Measurements from ENCODE around the gene ACO1.

ACO1 gene

GRCh38 chr9:32411753-32412152, 27.3 kb downstream of the ACO1 start:
- Histone ChIP-seq H3K4me2 (ENCODE audit: low read length) (no peak overlapping the region), H3K9me3 (ENCODE audit: low read length) (no peaks in the 10 kb centered on the region), H3K36me3 (ENCODE audit: insufficient read depth, low read length) (peaks cover 39% of the 10 kb centered on the region), H3K4me1 (ENCODE audit: insufficient read depth, low read length, severe bottlenecking) (no peaks in the 10 kb centered on the region), H4K20me1 (ENCODE audit: insufficient read depth, low read length) (no peaks in the 10 kb centered on the region), H3K27me3 (ENCODE audit: insufficient read depth, low read length) (no peaks in the 10 kb centered on the region), H3K9ac (ENCODE audit: low read length) (no peak overlapping the region), H3K9me2 (ENCODE audit: low read depth, low read length) (no peaks in the 10 kb centered on the region), H3K79me2 (ENCODE audit: insufficient read depth, low read length) (no peaks in the 10 kb centered on the region), H3K27ac (ENCODE audit: low read depth, low read length, poor library complexity, severe bottlenecking) (no peak overlapping the region), H3F3A (ENCODE audit: insufficient read depth, low read length) (no peaks in the 10 kb centered on the region), H2AFZ (ENCODE audit: low read length) (no peak overlapping the region), H3K4me3 (ENCODE audit: low read depth, low read length, poor library complexity, severe bottlenecking) (no peak overlapping the region)
- no peak for TF ChIP-seq CTCF (IDR thresholded peaks at IDR 0.05; ENCODE audit: low read length)
- TF ChIP-seq EZH2 (IDR thresholded peaks at IDR 0.05; ENCODE audit: borderline replicate concordance, low read length) = no peak

DNA sequence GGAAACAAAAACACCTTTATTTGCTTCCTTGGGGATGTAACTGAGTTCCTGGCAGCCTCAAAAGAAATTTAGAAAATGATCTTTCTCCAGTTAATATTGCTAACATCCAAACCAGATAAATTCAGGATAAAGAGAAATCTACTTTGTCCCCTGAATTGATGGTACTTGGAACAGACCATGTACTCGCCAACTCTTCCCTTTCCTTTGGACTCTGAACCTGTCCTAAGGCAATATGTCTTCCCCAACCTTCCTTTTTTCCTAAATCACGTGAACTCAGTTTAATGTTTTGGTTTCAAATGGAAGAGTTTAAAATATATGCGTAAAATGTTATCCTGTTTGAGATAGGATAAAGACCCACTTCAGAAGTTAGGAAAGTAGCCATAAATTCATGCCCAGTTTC, 28.0 kb downstream of the ACO1 start:
- H3K79me2 ChIP-seq (ENCODE audit: insufficient read depth, low read length) = no peaks in the 10 kb centered on the region
- TF ChIP-seq EZH2 (IDR thresholded peaks at IDR 0.05; ENCODE audit: borderline replicate concordance, low read length) (no peak), CTCF (IDR thresholded peaks at IDR 0.05; ENCODE audit: low read length) (no peak)
- H3K4me3 ChIP-seq (ENCODE audit: low read depth, low read length, poor library complexity, severe bottlenecking) = no peak overlapping the region
- H3K36me3 ChIP-seq (ENCODE audit: insufficient read depth, low read length) = peaks cover 33% of the 10 kb centered on the region
- no peaks in the 10 kb centered on the region for H3K4me1 ChIP-seq (ENCODE audit: insufficient read depth, low read length, severe bottlenecking)
- no peak overlapping the region for H3K4me2 ChIP-seq (ENCODE audit: low read length)
- no peaks in the 10 kb centered on the region for H4K20me1 ChIP-seq (ENCODE audit: insufficient read depth, low read length)
- no peaks in the 10 kb centered on the region for H3F3A ChIP-seq (ENCODE audit: insufficient read depth, low read length)
- H3K9ac ChIP-seq (ENCODE audit: low read length) = no peak overlapping the region
- no peak overlapping the region for H3K27ac ChIP-seq (ENCODE audit: low read depth, low read length, poor library complexity, severe bottlenecking)
- no peaks in the 10 kb centered on the region for H3K9me3 ChIP-seq (ENCODE audit: low read length)
- H3K27me3 ChIP-seq (ENCODE audit: insufficient read depth, low read length) = no peaks in the 10 kb centered on the region
- H2AFZ ChIP-seq (ENCODE audit: low read length) = no peak overlapping the region
- H3K9me2 ChIP-seq (ENCODE audit: low read depth, low read length) = no peaks in the 10 kb centered on the region

- no peaks in the 10 kb centered on the region for H3F3A ChIP-seq (ENCODE audit: insufficient read depth, low read length)
- H3K27me3 ChIP-seq (ENCODE audit: insufficient read depth, low read length) = no peaks in the 10 kb centered on the region
Measured at GRCh38 chr9:32413424-32413823, 29.0 kb downstream of the ACO1 start.

DNA sequence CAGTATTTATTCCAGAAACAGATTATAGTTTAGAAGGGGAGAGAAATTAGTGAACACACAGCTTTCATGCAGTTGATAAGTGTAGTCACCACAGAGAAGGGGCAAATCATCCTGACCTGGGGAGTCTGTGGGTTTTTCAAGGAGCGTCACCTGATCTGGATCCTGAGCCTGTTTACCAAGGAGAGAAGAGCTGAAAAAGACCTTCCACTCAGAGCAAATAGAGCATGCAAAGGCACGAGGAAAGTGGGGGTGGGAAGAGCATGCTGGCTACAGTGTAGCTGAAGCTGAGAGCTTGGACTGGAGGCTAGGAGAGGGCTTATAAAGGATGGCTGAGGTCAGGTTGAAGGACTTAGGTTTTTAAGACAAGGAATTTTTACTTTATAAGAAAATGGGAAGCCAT, 30.4 kb downstream of the ACO1 start:
- peaks cover 24% of the 10 kb centered on the region; the same call in 1 of the 2 replicates for H3K36me3 ChIP-seq (ENCODE audit: insufficient read depth, low read length)
- no peak overlapping the region for H3K9ac ChIP-seq (ENCODE audit: low read length)
- no peaks in the 10 kb centered on the region for H3K27me3 ChIP-seq (ENCODE audit: insufficient read depth, low read length)
- no peaks in the 10 kb centered on the region for H3K4me1 ChIP-seq (ENCODE audit: insufficient read depth, low read length, severe bottlenecking)
- H3K9me2 ChIP-seq (ENCODE audit: low read depth, low read length) = no peaks in the 10 kb centered on the region
- no peak overlapping the region for H2AFZ ChIP-seq (ENCODE audit: low read length)
- H3K27ac ChIP-seq (ENCODE audit: low read depth, low read length, poor library complexity, severe bottlenecking) = no peak overlapping the region
- no peaks in the 10 kb centered on the region for H3K9me3 ChIP-seq (ENCODE audit: low read length)
- no peak overlapping the region for H3K4me3 ChIP-seq (ENCODE audit: low read depth, low read length, poor library complexity, severe bottlenecking)
- no peaks in the 10 kb centered on the region for H4K20me1 ChIP-seq (ENCODE audit: insufficient read depth, low read length)
- TF ChIP-seq CTCF (IDR thresholded peaks at IDR 0.05; ENCODE audit: low read length) = no peak
- no peak for TF ChIP-seq EZH2 (IDR thresholded peaks at IDR 0.05; ENCODE audit: borderline replicate concordance, low read length)
- H3K4me2 ChIP-seq (ENCODE audit: low read length) = no peak overlapping the region
- no peaks in the 10 kb centered on the region for H3F3A ChIP-seq (ENCODE audit: insufficient read depth, low read length)
- H3K79me2 ChIP-seq (ENCODE audit: insufficient read depth, low read length) = no peaks in the 10 kb centered on the region

More at GRCh38 chr9:32413424-32413823, 29.0 kb downstream of the ACO1 start:
- peaks cover 29% of the 10 kb centered on the region for H3K36me3 ChIP-seq (ENCODE audit: insufficient read depth, low read length)
- no peak overlapping the region for H3K4me2 ChIP-seq (ENCODE audit: low read length)
- H2AFZ ChIP-seq (ENCODE audit: low read length) = no peak overlapping the region
- TF ChIP-seq EZH2 (IDR thresholded peaks at IDR 0.05; ENCODE audit: borderline replicate concordance, low read length) = no peak
- no peaks in the 10 kb centered on the region for H3K79me2 ChIP-seq (ENCODE audit: insufficient read depth, low read length)
- H3K9me2 ChIP-seq (ENCODE audit: low read depth, low read length) = no peaks in the 10 kb centered on the region
- H3K27ac ChIP-seq (ENCODE audit: low read depth, low read length, poor library complexity, severe bottlenecking) = no peak overlapping the region
- no peak overlapping the region for H3K4me3 ChIP-seq (ENCODE audit: low read depth, low read length, poor library complexity, severe bottlenecking)
- no peaks in the 10 kb centered on the region for H4K20me1 ChIP-seq (ENCODE audit: insufficient read depth, low read length)
- no peak overlapping the region for H3K9ac ChIP-seq (ENCODE audit: low read length)
- H3K4me1 ChIP-seq (ENCODE audit: insufficient read depth, low read length, severe bottlenecking) = no peaks in the 10 kb centered on the region
- H3K9me3 ChIP-seq (ENCODE audit: low read length) = no peaks in the 10 kb centered on the region

Data from OCI-LY1 (cell line).